Measurements from ENCODE around the gene MTMR2.

GRCh38 chr11:95853138-95853537 lies 70.8 kb downstream of the MTMR2 start:
- TF ChIP-seq POLR2A (IDR thresholded peaks at IDR 0.05; ENCODE audit: low read length), result no peak
- TF ChIP-seq GATA1 (IDR thresholded peaks at IDR 0.05; ENCODE audit: low read depth, low read length), result no peak
